Breast epithelium (tissue), 4 donors: Measurements from ENCODE around the gene CD7. TPM values are rescaled to one million over a fixed set of nuclear protein-coding genes. Genes with fewer than 3 reads are reported as not detected.
A peak's percentile ranks its signal among the peaks of the same experiment; 100 is the strongest.
"Not testable (repeated sequence)": the region's sequence is repeated elsewhere in the genome, so short reads cannot be mapped to it uniquely, and the experiment has no call there.

Experiments used
- DNase-seq, 2 donors: peaks; one replicate each; pipeline ENCODE4 v3.0.0-alpha.2; 2019; ENCODE audit warnings: low spot score in 2 of 2
- H3K27ac ChIP-seq, 2 donors: fragments of 200-600 bp; sonication (generic) in 1 of 2; one replicate each; pipeline ENCODE4 v1.5.1; 2016 to 2019; ENCODE audit warnings: mild to moderate bottlenecking in 1 of 2
- H3K27me3 ChIP-seq, 2 donors: fragments of 200-600 bp; sonication (generic) in 1 of 2; one replicate each; pipeline versions ENCODE4 v1.5.1 to v1.6.0; 2017 to 2019; ENCODE audit warnings: control low read depth in 1 of 2, mild to moderate bottlenecking in 1 of 2
- H3K36me3 ChIP-seq: fragments of 200-600 bp; one replicate; pipeline ENCODE4 v1.5.1; 2019
- H3K4me1 ChIP-seq, 2 donors: fragments of 200-600 bp; sonication (generic); one replicate each; pipeline ENCODE4 v1.5.1; 2016 to 2019; ENCODE audit warnings: control low read depth in 1 of 2
- H3K4me3 ChIP-seq, 3 donors: fragments of 200-600 bp; sonication (generic); 1 replicate in 2 of 3; 2 replicates in 1 of 3; pipeline ENCODE4 v1.5.1; 2016 to 2019; ENCODE audit warnings: mild to moderate bottlenecking in 3 of 3, moderate library complexity in 2 of 3
- H3K9me3 ChIP-seq, 2 donors: fragments of 200-600 bp; sonication (generic) in 1 of 2; one replicate each; pipeline ENCODE4 v1.5.1; 2016 to 2019; ENCODE audit warnings: control low read depth in 1 of 2
- POLR2A ChIP-seq: fragments of 450-650 bp; IDR thresholded peaks from one replicate; pipeline ENCODE4 v1.6.1; 2016; ENCODE audit warnings: antibody characterized with exemption, mild to moderate bottlenecking, moderate library complexity
- POLR2AphosphoS5 ChIP-seq, 3 donors: sonication (generic); formaldehyde crosslinking; IDR thresholded peaks; one replicate each; pipeline ENCODE4 v1.6.1; 2017; ENCODE audit warnings: antibody characterized with exemption in 3 of 3
- intact Hi-C: fragments of 100-400 bp; cut with DNase I; formaldehyde crosslinking; loops from one replicate; pipeline ENCODE4 v1.15.1; 2023; ENCODE audit warnings: low total_unique reads
- total RNA-seq, 3 donors: library from RNA; depleted of rRNA; stranded (reverse); fragments of >200 nt; gene quantifications; one replicate each; pipeline ENCODE4 v1.1.0, GENCODE V29; 2016
- TF ChIP-seq, protein P1 (sequence below), 3 donors: fragments of 450-650 bp; IDR thresholded peaks; one replicate each; pipeline ENCODE4 v1.5.1; 2016 to 2017; ENCODE audit warnings: antibody characterized with exemption in 3 of 3, mild to moderate bottlenecking in 3 of 3, moderate library complexity in 3 of 3

CD7 gene
- 1 to 10 TPM in 2 of 3 donors, not detected in 1; 1.3 to 1.8 TPM for total RNA-seq

DNA sequence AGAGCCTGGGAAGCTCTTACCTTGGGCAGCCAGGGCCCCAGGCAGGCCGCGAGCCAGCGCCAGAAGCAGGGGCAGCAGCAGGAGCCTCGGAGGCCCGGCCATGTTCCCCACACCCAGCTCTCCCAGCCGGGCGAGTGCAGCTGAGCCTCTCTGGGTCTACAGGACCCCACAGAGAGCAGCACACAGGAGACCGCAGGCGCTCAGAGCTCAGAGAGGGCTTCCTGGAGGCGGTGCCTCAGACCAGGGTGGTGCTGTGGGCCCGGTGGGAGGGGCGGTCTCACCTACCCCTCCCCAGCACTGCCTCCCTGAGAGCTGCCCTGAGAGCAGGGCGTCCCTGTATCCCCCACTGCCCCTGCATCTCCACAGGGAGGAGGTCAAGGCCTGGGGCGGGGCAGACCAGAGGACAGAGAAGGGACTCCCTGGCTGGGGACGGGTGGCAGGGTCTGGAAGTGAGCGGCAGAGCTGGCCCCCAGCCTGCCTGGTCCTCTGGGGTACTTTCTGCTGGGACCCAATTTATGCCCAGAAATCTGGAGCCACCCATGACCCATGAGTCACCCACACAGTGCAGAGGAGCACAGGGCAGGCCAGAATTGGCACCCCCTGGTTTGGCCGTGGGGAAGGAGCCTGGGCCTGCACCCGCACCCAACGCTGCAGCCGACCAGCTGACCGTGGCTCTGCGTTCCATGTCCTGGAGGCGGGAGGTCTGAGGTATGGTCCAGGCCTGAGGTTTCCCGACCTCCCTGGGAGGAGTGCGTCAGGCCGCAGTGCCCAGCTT is at the start of gene CD7:
TSS of gene CD7 (minus strand) at position 215 of the 775 bp plus-strand sequence. CDS start at position 102, 113 bp downstream.
- Histone ChIP-seq H3K4me3 (peak within 1 kb of the TSS in 1 of 3 donors; percentile 7), H3K36me3 (no peaks in the 10 kb centered on the region), H3K9me3 (no peaks in the 10 kb centered on the region), H3K4me1 (no peaks in the 10 kb centered on the region), H3K27me3 (peaks cover 14 to 41% of the 10 kb centered on the region in 2 donors), H3K27ac (no peak within 1 kb of the TSS)
- DNase-seq = no peak
- TF ChIP-seq, protein P1, sequence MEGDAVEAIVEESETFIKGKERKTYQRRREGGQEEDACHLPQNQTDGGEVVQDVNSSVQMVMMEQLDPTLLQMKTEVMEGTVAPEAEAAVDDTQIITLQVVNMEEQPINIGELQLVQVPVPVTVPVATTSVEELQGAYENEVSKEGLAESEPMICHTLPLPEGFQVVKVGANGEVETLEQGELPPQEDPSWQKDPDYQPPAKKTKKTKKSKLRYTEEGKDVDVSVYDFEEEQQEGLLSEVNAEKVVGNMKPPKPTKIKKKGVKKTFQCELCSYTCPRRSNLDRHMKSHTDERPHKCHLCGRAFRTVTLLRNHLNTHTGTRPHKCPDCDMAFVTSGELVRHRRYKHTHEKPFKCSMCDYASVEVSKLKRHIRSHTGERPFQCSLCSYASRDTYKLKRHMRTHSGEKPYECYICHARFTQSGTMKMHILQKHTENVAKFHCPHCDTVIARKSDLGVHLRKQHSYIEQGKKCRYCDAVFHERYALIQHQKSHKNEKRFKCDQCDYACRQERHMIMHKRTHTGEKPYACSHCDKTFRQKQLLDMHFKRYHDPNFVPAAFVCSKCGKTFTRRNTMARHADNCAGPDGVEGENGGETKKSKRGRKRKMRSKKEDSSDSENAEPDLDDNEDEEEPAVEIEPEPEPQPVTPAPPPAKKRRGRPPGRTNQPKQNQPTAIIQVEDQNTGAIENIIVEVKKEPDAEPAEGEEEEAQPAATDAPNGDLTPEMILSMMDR (IDR thresholded peaks at IDR 0.05) = no peak
- no peak for TF ChIP-seq POLR2A
- TF ChIP-seq POLR2AphosphoS5 (IDR thresholded peaks at IDR 0.05) = no peak
- intact Hi-C loops = no loop called here

DNA sequence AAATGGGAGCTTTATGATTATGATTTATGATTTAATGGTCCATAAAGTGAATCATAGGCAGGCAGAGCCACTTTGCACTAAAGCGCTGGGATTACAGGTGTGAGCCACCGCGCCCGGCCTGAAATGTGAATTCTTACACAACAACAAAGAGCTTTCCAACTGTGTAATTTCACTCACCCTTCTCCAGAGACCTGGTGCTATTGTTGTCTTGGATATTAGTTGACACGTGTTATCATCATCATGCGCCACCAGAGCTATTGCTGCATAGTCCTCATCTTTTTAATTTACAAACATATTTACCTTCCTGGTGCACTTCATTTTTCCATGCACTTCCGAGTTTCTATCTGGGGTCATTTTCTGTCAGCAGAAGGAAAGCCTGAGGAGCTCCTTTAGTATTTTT is 49.3 kb upstream of the CD7 start:
- Histone ChIP-seq H3K27me3 (peaks cover 8 to 25% of the 10 kb centered on the region in 2 donors), H3K36me3 (no peaks in the 10 kb centered on the region), H3K27ac (no peak overlapping the region), H3K9me3 (no peaks in the 10 kb centered on the region), H3K4me3 (no peak overlapping the region), H3K4me1 (peaks cover 7 to 9% of the 10 kb centered on the region in 2 donors)
- no peak for DNase-seq
- intact Hi-C loops = no loop called here
- TF ChIP-seq POLR2AphosphoS5 (IDR thresholded peaks at IDR 0.05) (no peak), POLR2A (no peak)
- TF ChIP-seq, protein P1 (IDR thresholded peaks at IDR 0.05) = no peak

DNA sequence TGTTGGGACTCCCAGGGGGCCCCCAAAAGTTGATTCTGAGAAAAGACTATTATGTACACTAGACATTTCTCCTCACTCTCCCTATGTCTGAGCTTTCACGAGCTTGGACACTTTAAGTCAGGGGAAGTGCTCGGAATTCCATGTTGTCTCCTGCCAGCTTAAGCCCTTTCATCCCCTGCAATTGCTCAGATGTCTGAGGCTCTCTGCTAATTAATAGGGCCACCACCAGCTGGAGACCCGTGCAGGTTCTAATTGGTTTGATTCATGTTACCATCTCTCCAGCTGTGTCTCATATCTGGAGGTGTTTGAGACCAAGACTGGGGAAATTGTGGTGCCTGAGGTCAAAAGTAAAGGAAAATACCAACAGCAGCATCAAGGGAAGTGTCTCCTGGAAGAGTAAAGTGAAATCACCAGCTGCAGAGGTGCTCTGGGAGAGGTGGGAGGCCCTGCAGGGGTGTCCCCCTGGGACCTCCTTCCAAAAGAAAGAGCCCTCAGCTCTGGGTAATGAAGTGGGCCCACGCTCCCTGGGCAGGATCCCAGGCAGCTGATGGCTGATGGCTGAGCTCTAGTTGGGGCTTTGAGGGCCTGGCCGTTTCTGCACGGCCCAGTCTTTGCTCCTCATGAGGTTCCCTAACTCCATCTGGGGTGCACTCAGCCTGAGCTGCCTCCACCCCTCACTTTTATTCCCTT is 48.3 kb upstream of the CD7 start:
- DNase-seq = no peak
- no peaks in the 10 kb centered on the region for H3K9me3 ChIP-seq
- peaks cover 3 to 15% of the 10 kb centered on the region in 2 donors for H3K27me3 ChIP-seq
- no peak for TF ChIP-seq POLR2AphosphoS5 (IDR thresholded peaks at IDR 0.05)
- TF ChIP-seq, protein P1 (IDR thresholded peaks at IDR 0.05) = no peak
- TF ChIP-seq POLR2A = no peak
- H3K36me3 ChIP-seq = no peaks in the 10 kb centered on the region
- H3K4me3 ChIP-seq = no peak overlapping the region
- intact Hi-C loops = no loop called here
- H3K4me1 ChIP-seq = peaks cover 0 to under 1% of the 10 kb centered on the region in 2 donors
- H3K27ac ChIP-seq = no peak overlapping the region

DNA sequence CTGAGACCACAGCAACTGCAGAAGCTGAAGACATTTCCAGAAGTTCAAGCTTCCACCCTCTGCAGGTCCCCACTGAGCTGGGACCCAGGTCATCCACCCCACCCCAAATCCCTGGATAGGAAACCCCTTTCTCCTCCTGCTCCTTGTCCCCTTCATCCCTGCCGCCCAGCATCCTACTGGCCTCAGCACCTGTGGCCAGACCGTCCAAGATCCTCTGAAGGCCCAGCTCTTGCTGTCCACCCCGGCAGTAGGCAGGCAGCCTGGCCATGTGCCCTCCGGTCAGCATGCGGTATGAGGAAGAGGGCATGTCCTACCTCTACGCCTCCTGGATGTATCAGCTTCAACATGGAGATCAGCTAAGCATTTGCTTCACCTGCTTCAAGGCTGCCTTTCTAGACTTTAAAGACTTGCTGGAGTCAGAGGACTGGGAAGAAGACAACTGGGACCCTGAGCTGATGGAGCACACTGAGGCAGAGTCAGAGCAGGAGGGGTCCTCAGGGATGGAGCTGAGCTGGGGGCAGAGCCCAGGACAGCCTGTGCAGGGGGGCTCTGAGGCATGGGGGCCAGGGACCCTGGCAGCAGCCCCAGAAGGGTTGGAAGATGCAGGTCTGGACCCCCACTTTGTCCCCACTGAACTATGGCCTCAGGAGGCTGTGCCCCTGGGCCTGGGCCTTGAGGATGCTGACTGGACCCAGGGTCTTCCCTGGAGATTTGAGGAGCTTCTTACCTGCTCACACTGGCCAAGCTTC is 44.7 kb upstream of the CD7 start:
- no peak overlapping the region for H3K4me3 ChIP-seq
- H3K9me3 ChIP-seq = no peaks in the 10 kb centered on the region
- H3K4me1 ChIP-seq = no peaks in the 10 kb centered on the region
- TF ChIP-seq, protein P1 (IDR thresholded peaks at IDR 0.05) = no peak
- TF ChIP-seq POLR2A (no peak), POLR2AphosphoS5 (IDR thresholded peaks at IDR 0.05) (no peak)
- H3K27me3 ChIP-seq = no peaks in the 10 kb centered on the region
- H3K27ac ChIP-seq = no peak overlapping the region
- H3K36me3 ChIP-seq = no peaks in the 10 kb centered on the region
- intact Hi-C loops = no loop called here
- DNase-seq = no peak

DNA sequence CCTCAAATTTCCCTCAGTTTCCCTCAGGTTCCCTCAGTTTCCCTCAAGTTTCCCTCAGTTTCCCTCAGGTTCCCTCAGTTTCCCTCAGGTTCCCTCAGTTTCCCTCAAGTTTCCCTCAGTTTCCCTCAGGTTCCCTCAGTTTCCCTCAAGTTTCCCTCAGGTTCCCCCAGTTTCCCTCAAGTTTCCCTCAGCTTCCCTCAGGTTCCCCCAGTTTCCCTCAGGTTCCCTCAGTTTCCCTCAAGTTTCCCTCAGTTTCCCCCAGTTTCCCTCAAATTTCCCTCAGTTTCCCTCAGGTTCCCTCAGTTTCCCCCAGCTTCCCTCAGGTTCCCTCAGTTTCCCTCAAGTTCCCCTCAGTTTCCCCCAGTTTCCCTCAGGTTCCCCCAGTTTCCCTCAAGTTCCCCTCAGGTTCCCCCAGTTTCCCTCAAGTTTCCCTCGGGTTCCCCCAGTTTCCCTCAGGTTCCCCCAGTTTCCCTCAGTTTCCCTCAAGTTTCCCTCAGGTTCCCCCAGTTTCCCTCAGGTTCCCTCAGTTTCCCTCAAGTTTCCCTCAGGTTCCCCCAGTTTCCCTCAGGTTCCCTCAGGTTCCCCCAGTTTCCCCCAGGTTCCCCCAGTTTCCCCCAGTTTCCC is 42.2 kb upstream of the CD7 start:
- H3K4me3 ChIP-seq, H3K4me1 ChIP-seq, H3K9me3 ChIP-seq, H3K27me3 ChIP-seq, DNase-seq, H3K36me3 ChIP-seq, H3K27ac ChIP-seq: not testable (repeated sequence)
- intact Hi-C loops = loop anchor here (10.0 kb wide), 1 partner anchor 55 kb away; the partner anchor contains the start of genes HEXD and OGFOD3
